ENCODE measurements around the gene MPHOSPH10. TPM values are rescaled to one million over a fixed set of nuclear protein-coding genes. Genes with fewer than 3 reads are reported as not detected.

Gene MPHOSPH10
- total and polyA plus RNA-seq, 2 of the 13 experiments (the other 11 are each of a cell fraction or from before 2014, with no cell fraction given): 37.8 to 137 TPM

GRCh38 chr2:71130152-71130904 lies at the start of gene MPHOSPH10, which contains the start of gene MCEE (continued):
- TF ChIP-seq CEBPZ (IDR thresholded peaks at IDR 0.05; ENCODE audit: low read length) (no peak), TSC22D2 (CRISPR knock-in tag; IDR thresholded peaks at IDR 0.05; ENCODE audit: borderline replicate concordance) (peak; percentile 72; the same call in 1 of the 2 replicates), ZNF414 (CRISPR knock-in tag; IDR thresholded peaks at IDR 0.05) (peak; percentile 98; the same call in 1 of the 2 replicates), ZEB1 (IDR thresholded peaks at IDR 0.05; ENCODE audit: insufficient replicate concordance, low read depth) (peak; percentile 84), HNF1B (CRISPR knock-in tag; IDR thresholded peaks at IDR 0.05) (peak; percentile 83), ZNF878 (CRISPR knock-in tag; IDR thresholded peaks at IDR 0.05) (peak; percentile 93), ATF2 (CRISPR knock-in tag; IDR thresholded peaks at IDR 0.05) (peak; percentile 63; the same call in 1 of the 2 replicates), MXD4 (CRISPR knock-in tag; IDR thresholded peaks at IDR 0.05) (peak; percentile 95), TEAD2 (CRISPR knock-in tag; IDR thresholded peaks at IDR 0.05) (peak; percentile 64; the same call in 1 of the 2 replicates), ZSCAN29 (CRISPR knock-in tag; conservative IDR thresholded peaks at IDR 0.05) (peak; percentile 75), TEAD3 (CRISPR knock-in tag; optimal IDR thresholded peaks at IDR 0.05; ENCODE audit: borderline replicate concordance) (peak; percentile 75), HOXA3 (CRISPR knock-in tag; IDR thresholded peaks at IDR 0.05) (peak; percentile 85), ATF1 (CRISPR knock-in tag; IDR thresholded peaks at IDR 0.05) (no peak)
- TF ChIP-seq, protein P1, sequence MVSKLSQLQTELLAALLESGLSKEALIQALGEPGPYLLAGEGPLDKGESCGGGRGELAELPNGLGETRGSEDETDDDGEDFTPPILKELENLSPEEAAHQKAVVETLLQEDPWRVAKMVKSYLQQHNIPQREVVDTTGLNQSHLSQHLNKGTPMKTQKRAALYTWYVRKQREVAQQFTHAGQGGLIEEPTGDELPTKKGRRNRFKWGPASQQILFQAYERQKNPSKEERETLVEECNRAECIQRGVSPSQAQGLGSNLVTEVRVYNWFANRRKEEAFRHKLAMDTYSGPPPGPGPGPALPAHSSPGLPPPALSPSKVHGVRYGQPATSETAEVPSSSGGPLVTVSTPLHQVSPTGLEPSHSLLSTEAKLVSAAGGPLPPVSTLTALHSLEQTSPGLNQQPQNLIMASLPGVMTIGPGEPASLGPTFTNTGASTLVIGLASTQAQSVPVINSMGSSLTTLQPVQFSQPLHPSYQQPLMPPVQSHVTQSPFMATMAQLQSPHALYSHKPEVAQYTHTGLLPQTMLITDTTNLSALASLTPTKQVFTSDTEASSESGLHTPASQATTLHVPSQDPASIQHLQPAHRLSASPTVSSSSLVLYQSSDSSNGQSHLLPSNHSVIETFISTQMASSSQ (IDR thresholded peaks at IDR 0.05; ENCODE audit: low read depth): 0 out of 2 replicates have a peak, but pooled peaks have one; percentile 34
- TF ChIP-seq, protein P1 (CRISPR knock-in tag; IDR thresholded peaks at IDR 0.05; ENCODE audit: borderline replicate concordance): peak; percentile 53
- TF ChIP-seq, protein P2, sequence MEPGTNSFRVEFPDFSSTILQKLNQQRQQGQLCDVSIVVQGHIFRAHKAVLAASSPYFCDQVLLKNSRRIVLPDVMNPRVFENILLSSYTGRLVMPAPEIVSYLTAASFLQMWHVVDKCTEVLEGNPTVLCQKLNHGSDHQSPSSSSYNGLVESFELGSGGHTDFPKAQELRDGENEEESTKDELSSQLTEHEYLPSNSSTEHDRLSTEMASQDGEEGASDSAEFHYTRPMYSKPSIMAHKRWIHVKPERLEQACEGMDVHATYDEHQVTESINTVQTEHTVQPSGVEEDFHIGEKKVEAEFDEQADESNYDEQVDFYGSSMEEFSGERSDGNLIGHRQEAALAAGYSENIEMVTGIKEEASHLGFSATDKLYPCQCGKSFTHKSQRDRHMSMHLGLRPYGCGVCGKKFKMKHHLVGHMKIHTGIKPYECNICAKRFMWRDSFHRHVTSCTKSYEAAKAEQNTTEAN (CRISPR knock-in tag; conservative IDR thresholded peaks at IDR 0.05): peak; percentile 86
